ENCODE results near the gene CERS6.

GRCh38 chr2:168798888-168799410 lies 342.9 kb downstream of the CERS6 start:
- no peak for TF ChIP-seq CTCF (IDR thresholded peaks at IDR 0.05)
- TF ChIP-seq POLR2A (IDR thresholded peaks at IDR 0.05), result no peak

All from esophagus squamous epithelium (tissue), 4 donors.